IMR-90 (cell line): ENCODE measurements around the gene CHN2. TPM values are rescaled to one million over a fixed set of nuclear protein-coding genes. Genes with fewer than 3 reads are reported as not detected.

ENCODE experiments used
- ATAC-seq: fragments of 200-7000 bp; cut with Tn5 transposase; 2 replicates; pipeline ENCODE4 v1.9.1; 2020; ENCODE audit warnings: low read depth, mild to moderate bottlenecking, moderate library complexity
- BruUV-seq: library from RNA; stranded (reverse); fragments of 400-500 nt; replicated peaks from 2 replicates; lab custom pipeline; 2021; lab: Mats Ljungman, UMichigan
- CTCF ChIA-PET: fragments of 300-600 bp; formaldehyde crosslinking; extraction: SDS; loops from one replicate; lab custom pipeline; 2021; ENCODE audit warnings: antibody characterized with exemption; lab: Yijun Ruan, JAX
- POLR2A ChIA-PET: fragments of 300-600 bp; sonication (Branson Sonifier 250); formaldehyde crosslinking; loops from one replicate; lab custom pipeline; 2022; ENCODE audit warnings: antibody characterized with exemption; ENCODE audit not compliant: unreplicated experiment; lab: Charles Lee
- DNase-seq: peaks from one replicate; pipeline ENCODE4 v3.0.0; 2013
- H2AFZ ChIP-seq: replicated peaks from 2 replicates; pipeline ENCODE3; 2013; ENCODE audit warnings: low read length, mild to moderate bottlenecking; ENCODE audit not compliant: poor library complexity
- H2AK5ac ChIP-seq: 2 replicates; pipeline ENCODE4 v1.6.1; 2013; ENCODE audit warnings: low read depth, low read length, inconsistent platforms
- H2AK9ac ChIP-seq: replicated peaks from 2 replicates; pipeline ENCODE3; 2013; ENCODE audit warnings: mild to moderate bottlenecking, low read depth, low read length, moderate library complexity; ENCODE audit not compliant: poor library complexity
- H2BK120ac ChIP-seq: 2 replicates; pipeline ENCODE4 v1.6.1; 2013; ENCODE audit warnings: low read depth, low read length, inconsistent platforms
- H2BK15ac ChIP-seq: 3 replicates; pipeline ENCODE4 v1.6.1; 2013; ENCODE audit warnings: low read depth, low read length, inconsistent platforms
- H2BK20ac ChIP-seq: 2 replicates; pipeline ENCODE4 v1.6.1; 2013; ENCODE audit warnings: low read depth, mild to moderate bottlenecking, inconsistent platforms, low read length, moderate library complexity
- H2BK5ac ChIP-seq: 2 replicates; pipeline ENCODE4 v1.6.1; 2013; ENCODE audit warnings: mild to moderate bottlenecking, low read depth, low read length, inconsistent platforms; ENCODE audit not compliant: poor library complexity, severe bottlenecking
- H3K14ac ChIP-seq: replicated peaks from 2 replicates; pipeline ENCODE4 v1.6.1; 2013; ENCODE audit warnings: low read depth, low read length, inconsistent platforms
- H3K18ac ChIP-seq: 2 replicates; pipeline ENCODE4 v1.6.1; 2013; ENCODE audit warnings: low read depth, low read length, control low read depth
- H3K23ac ChIP-seq: 2 replicates; pipeline ENCODE4 v1.6.1; 2013; ENCODE audit warnings: low read depth, low read length, inconsistent platforms
- H3K27ac ChIP-seq: 2 replicates; pipeline ENCODE4 v1.5.1; 2013; ENCODE audit warnings: mild to moderate bottlenecking, control low read depth, low read length; ENCODE audit not compliant: insufficient read depth
- H3K27me3 ChIP-seq: 2 replicates; pipeline ENCODE4 v1.6.1; 2013; ENCODE audit warnings: low read length; ENCODE audit not compliant: control insufficient read depth, insufficient read depth
- H3K36me3 ChIP-seq: 2 replicates; pipeline ENCODE4 v1.6.1; 2013; ENCODE audit warnings: low read length, mixed read lengths; ENCODE audit not compliant: control insufficient read depth, insufficient read depth
- H3K4ac ChIP-seq: 2 replicates; pipeline ENCODE4 v1.6.1; 2013; ENCODE audit warnings: low read depth, low read length, inconsistent platforms
- H3K4me1 ChIP-seq: 2 replicates; pipeline ENCODE4 v1.6.1; 2013; ENCODE audit warnings: low read length, mixed read lengths; ENCODE audit not compliant: control insufficient read depth, insufficient read depth
- H3K4me2 ChIP-seq: 2 replicates; pipeline ENCODE4 v1.6.1; 2013; ENCODE audit warnings: low read depth, mild to moderate bottlenecking, control low read depth, low read length, moderate library complexity
- H3K4me3 ChIP-seq: 2 replicates; pipeline ENCODE4 v1.5.1; 2013; ENCODE audit warnings: low read depth, mild to moderate bottlenecking, control low read depth, low read length, moderate library complexity; ENCODE audit not compliant: insufficient read depth
- H3K56ac ChIP-seq: 2 replicates; pipeline ENCODE4 v1.6.1; 2013; ENCODE audit warnings: low read length, inconsistent platforms; ENCODE audit not compliant: insufficient read depth; ENCODE audit errors: extremely low read depth
- H3K79me1 ChIP-seq, 2 experiments: 2 replicates each; pipeline ENCODE4 v1.6.1; 2013; ENCODE audit warnings: low read length in 2 of 2, inconsistent platforms in 1 of 2, low read depth in 1 of 2
- H3K9ac ChIP-seq: 2 replicates; pipeline ENCODE4 v1.6.1; 2013; ENCODE audit warnings: low read depth, low read length, control low read depth
- H3K9me1 ChIP-seq: 2 replicates; pipeline ENCODE4 v1.6.1; 2013; ENCODE audit warnings: low read length, inconsistent platforms; ENCODE audit not compliant: insufficient read depth
- H3K9me3 ChIP-seq: 2 replicates; pipeline ENCODE4 v1.6.1; 2013; ENCODE audit warnings: low read length; ENCODE audit not compliant: control insufficient read depth, insufficient read depth
- H4K20me1 ChIP-seq: 2 replicates; pipeline ENCODE4 v1.6.1; 2013; ENCODE audit warnings: low read length, inconsistent platforms; ENCODE audit not compliant: insufficient read depth
- H4K5ac ChIP-seq: 2 replicates; pipeline ENCODE4 v1.6.1; 2013; ENCODE audit warnings: mild to moderate bottlenecking, low read depth, low read length, control low read depth
- H4K8ac ChIP-seq, 2 experiments: 2 replicates each; pipeline ENCODE4 v1.6.1; 2013; ENCODE audit warnings: low read depth in 2 of 2, low read length in 2 of 2, control low read depth in 1 of 2, inconsistent platforms in 1 of 2
- H4K91ac ChIP-seq: 2 replicates; pipeline ENCODE4 v1.6.1; 2013; ENCODE audit warnings: low read depth, low read length, inconsistent platforms; ENCODE audit not compliant: insufficient read depth
- BHLHE40 ChIP-seq: fragments of 150-350 bp; IDR thresholded peaks from 2 replicates; pipeline ENCODE4 v1.6.1; 2016; ENCODE audit warnings: mild to moderate bottlenecking, low read depth, low read length
- CEBPB ChIP-seq: IDR thresholded peaks from 2 replicates; pipeline ENCODE4 v1.6.1; 2012; ENCODE audit warnings: low read depth, low read length, improper control_type of control experiment
- CHD1 ChIP-seq: IDR thresholded peaks from 2 replicates; pipeline ENCODE4 v1.6.1; 2012; ENCODE audit warnings: low read depth, low read length, improper control_type of control experiment
- CTCF ChIP-seq: conservative IDR thresholded peaks from 2 replicates; pipeline ENCODE4 v1.5.1; 2012; ENCODE audit warnings: mild to moderate bottlenecking, low read depth, low read length, improper control_type of control experiment
- ELK1 ChIP-seq: fragments of 150-350 bp; IDR thresholded peaks from 2 replicates; pipeline ENCODE4 v1.6.1; 2016; ENCODE audit warnings: low read depth, mild to moderate bottlenecking, low read length, moderate library complexity, borderline replicate concordance
- FOS ChIP-seq: fragments of 150-350 bp; IDR thresholded peaks from 2 replicates; pipeline ENCODE4 v1.6.1; 2016; ENCODE audit warnings: low read depth, low read length
- MAFK ChIP-seq: IDR thresholded peaks from 2 replicates; pipeline ENCODE4 v1.6.1; 2012; ENCODE audit warnings: low read depth, low read length, improper control_type of control experiment
- MAZ ChIP-seq: IDR thresholded peaks from 2 replicates; pipeline ENCODE4 v1.6.1; 2012; ENCODE audit warnings: low read depth, mild to moderate bottlenecking, low read length, improper control_type of control experiment, moderate library complexity, borderline replicate concordance
- MXI1 ChIP-seq: IDR thresholded peaks from 2 replicates; pipeline ENCODE4 v1.6.1; 2012; ENCODE audit warnings: low read depth, mild to moderate bottlenecking, low read length, moderate library complexity, borderline replicate concordance
- NFE2L2 ChIP-seq: fragments of 150-350 bp; IDR thresholded peaks from 2 replicates; pipeline ENCODE4 v1.6.1; 2016; ENCODE audit warnings: low read depth, mild to moderate bottlenecking, low read length
- POLR2A ChIP-seq: IDR thresholded peaks from 2 replicates; pipeline ENCODE4 v1.6.1; 2012; ENCODE audit warnings: mild to moderate bottlenecking, low read depth, low read length
- RAD21 ChIP-seq: IDR thresholded peaks from 2 replicates; pipeline ENCODE4 v1.6.1; 2012; ENCODE audit warnings: low read length, improper control_type of control experiment
- RCOR1 ChIP-seq: IDR thresholded peaks from 2 replicates; pipeline ENCODE4 v1.6.1; 2012; ENCODE audit warnings: mild to moderate bottlenecking, low read length, improper control_type of control experiment; ENCODE audit not compliant: insufficient replicate concordance
- RFX5 ChIP-seq: IDR thresholded peaks from 2 replicates; pipeline ENCODE4 v1.8.0; 2012; ENCODE audit warnings: low read depth, mild to moderate bottlenecking, low read length, moderate library complexity
- USF2 ChIP-seq: fragments of 150-350 bp; IDR thresholded peaks from 2 replicates; pipeline ENCODE4 v1.6.1; 2017; ENCODE audit warnings: mild to moderate bottlenecking, antibody characterized with exemption, low read length, low read depth
- WGBS, 2 experiments: methylation state at CpG; one replicate each; pipeline versions ENCODE4 v1.1.5 to v1.1.7; 2013; ENCODE audit warnings: missing lambda C conversion rate in 2 of 2; ENCODE audit not compliant: insufficient read length in 1 of 2; ENCODE audit errors: extremely low coverage in 2 of 2; 5-methylcytosine and 5-hydroxymethylcytosine counted together
- dilution Hi-C: fragments of 300-500 bp; cut with HindIII; formaldehyde crosslinking; loops from one replicate; pipeline ENCODE4 v1.14.3; 2018; ENCODE audit warnings: low sequenced_read_pairs; ENCODE audit not compliant: unreplicated experiment
- in situ Hi-C: fragments of 300-500 bp; cut with MboI; formaldehyde crosslinking; loops from 3 replicates; pipeline ENCODE4 v1.14.3; 2019; ENCODE audit warnings: low sequenced_read_pairs, inconsistent platforms, mixed read lengths
- intact Hi-C: fragments of 100-400 bp; cut with micrococcal nuclease; formaldehyde crosslinking; loops from 2 replicates; pipeline ENCODE4 v1.10.0; 2022
- polyA plus RNA-seq, 3 experiments: library from polyadenylated mRNA; depleted of rRNA; stranded (reverse); fragments of >200 nt; gene quantifications; 2 replicates each; pipeline ENCODE4 v1.2.3, GENCODE V29; 2012; ENCODE audit warnings: low replicate concordance in 1 of 3
- total RNA-seq: library from RNA; depleted of rRNA; stranded (reverse); fragments of >200 nt; gene quantifications from 2 replicates; pipeline ENCODE4 v1.2.3, GENCODE V29; 2012

CHN2 gene
- total and polyA plus RNA-seq, 2 of the 4 experiments (the other 2 are of a cell fraction), result not detected

GRCh38 chr7:29229066-29229465, 34.5 kb downstream of the CHN2 start:
- Histone ChIP-seq H4K20me1 (no peaks in the 10 kb centered on the region), H3K4me1 (no peaks in the 10 kb centered on the region), H3K23ac (no peak overlapping the region), H3K4me2 (no peak overlapping the region), H4K91ac (no peak overlapping the region), H2AK5ac (no peak overlapping the region), H3K9me3 (no peaks in the 10 kb centered on the region), H2BK20ac (no peak overlapping the region), H2BK15ac (no peak overlapping the region), H2AFZ (no peak overlapping the region), H4K5ac (no peak overlapping the region), H4K8ac (no peak overlapping the region), H3K27me3 (no peaks in the 10 kb centered on the region), H2AK9ac (no peak overlapping the region), H2BK5ac (no peak overlapping the region), H3K18ac (no peak overlapping the region), H3K4ac (no peak overlapping the region), H3K14ac (no peak overlapping the region), H3K4me3 (no peak overlapping the region), H3K9ac (no peak overlapping the region), H3K56ac (no peak overlapping the region), H3K36me3 (no peaks in the 10 kb centered on the region), H3K9me1 (no peaks in the 10 kb centered on the region), H3K79me1 (no peaks in the 10 kb centered on the region), H3K27ac (no peak overlapping the region), H2BK120ac (no peak overlapping the region)
- in situ Hi-C loops (no loop called here), intact Hi-C loops (no loop called here), dilution Hi-C loops (no loop called here)
- no TSS peak for BruUV-seq
- TF ChIP-seq USF2 (no peak), MXI1 (no peak), FOS (no peak), NFE2L2 (no peak), CTCF (no peak), BHLHE40 (no peak), POLR2A (no peak), CEBPB (no peak), RCOR1 (no peak), ELK1 (no peak), MAFK (no peak), RFX5 (no peak), RAD21 (no peak), MAZ (no peak), CHD1 (no peak)
- ChIA-PET CTCF (no interaction called here), POLR2A (no interaction called here)
- DNase-seq (no peak), ATAC-seq (no peak)
- no CpG with 5 or more reads among the region's 2 CpGs for WGBS, 2 experiments
